Left kidney (tissue), 2 donors: ENCODE results near the gene MYO5A. TPM values are rescaled to one million over a fixed set of nuclear protein-coding genes. Genes with fewer than 3 reads are reported as not detected.
"Not testable (repeated sequence)": the region's sequence is repeated elsewhere in the genome, so short reads cannot be mapped to it uniquely, and the experiment has no call there.

Experiments used
- DNase-seq: peaks from one replicate; pipeline ENCODE4 v3.0.0-alpha.2; 2013
- polyA plus RNA-seq: library from polyadenylated mRNA; unstranded; fragments of 120-200 nt; gene quantifications from one replicate; pipeline ENCODE4 v1.2.1, GENCODE V29; 2013; ENCODE audit not compliant: insufficient read length

MYO5A gene
- polyA plus RNA-seq, 1 donor: 9.2 TPM

DNA sequence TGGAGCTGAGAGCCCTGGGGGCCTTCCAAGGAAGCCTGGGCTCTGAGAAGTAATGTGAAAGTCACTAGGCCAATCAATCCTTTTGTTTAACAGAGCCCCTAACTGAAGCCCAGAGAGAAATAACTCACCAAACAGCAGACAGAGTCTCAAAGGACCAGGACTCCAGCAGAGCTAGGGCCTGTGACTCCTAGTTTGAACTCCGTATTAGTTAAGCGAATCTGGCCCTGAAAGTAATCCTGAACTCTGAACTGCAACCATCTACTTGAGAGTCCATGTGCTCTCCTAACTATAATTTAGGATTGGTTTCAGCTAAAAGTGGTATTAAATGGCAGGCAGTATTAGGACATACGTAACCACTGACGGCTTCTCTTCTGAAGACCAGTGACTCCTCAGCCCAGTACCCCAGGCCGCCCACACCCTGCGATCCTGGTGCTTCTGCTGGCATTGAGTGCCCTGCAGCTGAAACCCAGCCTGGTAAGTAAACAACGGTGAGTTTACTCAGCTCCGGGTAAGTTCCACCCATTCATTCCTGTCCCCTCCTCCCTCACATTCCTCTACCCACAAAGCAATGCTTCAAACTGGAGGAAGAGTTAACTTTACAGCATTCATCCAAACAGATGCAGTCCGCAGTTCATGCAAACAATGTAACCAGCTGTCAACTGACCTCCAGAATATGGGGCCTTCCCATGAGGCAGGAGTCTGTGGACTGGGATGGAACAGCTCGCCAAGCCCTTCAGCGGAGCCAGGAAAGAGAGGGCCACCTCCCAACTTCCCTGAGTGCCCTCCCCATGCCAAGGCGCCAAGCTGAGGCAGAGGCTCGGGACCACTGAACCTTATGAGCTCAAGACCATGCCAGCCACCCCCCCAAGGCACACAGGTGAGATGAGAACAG lies 240.4 kb downstream of the MYO5A start:
- DNase-seq: peak; percentile 52

DNA sequence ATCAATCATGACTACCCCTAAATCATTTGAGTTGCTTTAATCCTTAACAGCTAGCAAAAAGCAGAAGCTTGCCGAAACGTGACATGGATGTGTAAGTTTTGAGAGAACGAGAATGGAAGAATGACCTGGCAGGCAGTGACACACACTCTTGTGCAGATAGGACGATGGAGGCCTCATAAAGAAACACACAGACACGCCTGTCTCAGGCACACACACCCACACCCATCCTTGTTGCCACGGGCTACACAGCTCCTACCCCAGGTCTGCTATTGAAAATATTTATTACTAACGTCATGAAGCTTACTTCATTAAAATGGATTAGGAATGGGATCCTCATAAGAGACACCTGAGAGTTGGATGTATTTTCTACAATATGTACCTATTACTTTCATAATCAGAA lies 241.6 kb downstream of the MYO5A start:
- no peak for DNase-seq

DNA sequence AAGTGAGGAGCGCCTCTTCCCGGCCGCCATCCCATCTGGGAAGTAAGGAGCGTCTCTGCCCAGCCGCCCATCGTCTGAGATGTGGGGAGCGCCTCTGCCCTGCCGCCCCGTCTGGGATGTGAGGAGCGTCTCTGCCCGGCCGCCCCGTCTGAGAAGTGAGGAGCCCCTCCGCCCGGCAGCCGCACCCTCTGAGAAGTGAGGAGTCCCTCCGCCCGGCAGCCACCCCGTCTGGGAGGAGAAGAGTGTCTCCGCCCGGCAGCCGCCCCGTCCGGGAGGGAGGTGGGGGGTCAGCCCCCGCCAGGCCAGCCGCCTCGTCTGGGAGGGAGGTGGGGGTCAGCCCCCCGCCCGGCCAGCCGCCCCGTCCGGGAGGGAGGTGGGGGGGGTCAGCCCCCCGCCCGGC lies 242.7 kb downstream of the MYO5A start:
- not testable (repeated sequence) for DNase-seq

DNA sequence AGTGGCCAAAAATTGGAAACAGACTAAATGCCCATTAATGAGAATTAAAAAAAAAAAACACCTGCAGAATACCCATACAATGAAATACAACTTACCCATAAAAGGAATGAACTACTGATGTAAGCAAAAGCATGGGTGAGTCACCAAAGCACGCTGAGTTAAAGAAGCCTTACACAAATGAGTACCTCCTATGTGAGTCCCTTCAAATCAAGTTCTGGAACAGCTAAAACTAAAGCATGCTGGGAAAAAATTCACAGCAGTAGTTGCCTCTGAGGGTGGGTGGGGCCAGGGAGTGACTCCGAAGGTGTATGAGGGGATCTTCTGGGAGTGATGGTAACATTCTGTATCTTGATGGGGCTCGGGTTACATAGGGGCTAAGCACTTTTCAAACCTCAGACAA lies 244.5 kb downstream of the MYO5A start:
- no peak for DNase-seq

DNA sequence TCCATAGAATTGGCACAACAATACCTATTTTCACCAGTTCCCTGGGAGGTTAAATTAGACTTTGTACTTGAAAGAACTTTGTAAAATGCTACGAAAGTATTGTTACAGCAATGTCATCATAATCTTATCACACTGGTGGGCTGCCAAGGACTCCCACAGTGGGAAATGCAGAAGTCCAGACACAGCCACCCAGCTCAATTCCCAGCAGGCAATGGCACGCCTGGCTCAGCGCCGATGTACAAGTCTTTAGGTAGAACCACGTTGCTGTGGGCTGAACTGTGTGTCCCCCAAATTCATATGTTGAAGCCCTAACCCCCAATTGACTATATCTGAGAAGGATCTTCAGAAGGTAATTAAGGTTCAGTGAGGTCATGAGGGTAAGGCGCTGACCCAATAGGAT lies 245.4 kb downstream of the MYO5A start:
- no peak for DNase-seq

DNA sequence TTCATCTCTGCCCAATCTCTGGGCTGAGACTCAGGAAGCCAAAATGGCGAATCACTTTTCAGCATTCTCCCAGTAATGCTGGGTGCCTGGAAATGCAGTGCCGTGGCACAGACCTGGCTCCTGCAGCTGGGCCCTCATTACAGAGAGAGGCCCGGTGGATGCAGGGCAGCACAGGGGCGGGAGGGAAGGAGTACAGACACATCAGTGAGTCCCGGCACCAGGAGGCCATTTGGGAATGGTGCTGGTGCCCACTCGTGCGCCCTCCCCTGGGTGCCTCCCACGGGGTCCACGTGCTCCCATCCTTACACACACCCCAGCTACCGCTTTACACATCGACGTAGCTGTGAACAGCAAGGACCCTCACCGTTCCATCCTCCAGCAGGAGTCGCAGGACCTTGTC lies 246.3 kb downstream of the MYO5A start:
- DNase-seq: no peak

DNA sequence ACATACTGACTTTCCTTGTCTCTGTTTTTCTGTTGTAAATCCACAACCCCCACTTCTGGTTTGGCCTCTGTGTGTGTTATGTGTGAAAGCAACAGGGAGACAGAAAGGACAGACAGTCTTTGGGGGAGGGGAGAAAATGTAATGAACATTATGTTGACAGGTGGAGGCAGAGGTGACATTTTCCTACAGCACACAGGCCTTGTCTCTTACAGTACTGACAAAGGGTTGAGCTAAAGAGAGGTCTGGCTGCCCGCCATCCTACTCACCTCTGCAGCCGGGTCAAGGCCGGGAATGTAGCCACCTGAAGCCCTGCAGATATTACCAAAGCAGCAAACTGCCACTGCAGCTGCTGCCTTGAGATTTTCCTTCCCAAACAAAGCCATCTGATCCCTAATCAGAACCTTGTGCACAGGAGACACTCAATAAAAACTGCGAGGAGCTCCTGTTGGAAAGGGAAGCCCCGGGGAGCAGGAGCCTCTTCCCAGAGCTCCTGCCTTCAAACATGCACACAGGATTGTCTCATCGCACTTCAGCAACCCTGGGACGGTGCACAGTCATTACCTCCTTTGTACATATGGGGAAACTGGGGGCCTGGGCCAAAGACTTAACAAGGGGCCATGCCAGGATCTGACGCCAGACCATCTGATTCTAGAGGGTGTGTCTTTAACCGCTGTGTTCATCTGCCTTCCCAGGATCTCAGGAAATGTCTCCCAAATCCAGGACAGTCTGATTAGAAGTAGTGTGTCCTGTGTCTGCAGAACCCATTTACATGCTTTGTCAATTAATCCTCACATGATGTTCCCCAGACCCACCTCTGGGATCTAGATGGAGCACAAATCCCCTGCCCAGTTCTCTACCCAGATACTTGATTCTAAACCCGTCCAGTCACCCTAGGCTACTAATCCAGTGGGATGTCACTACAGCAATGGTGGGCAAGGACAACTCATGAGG lies 247.3 kb downstream of the MYO5A start:
- DNase-seq: no peak

DNA sequence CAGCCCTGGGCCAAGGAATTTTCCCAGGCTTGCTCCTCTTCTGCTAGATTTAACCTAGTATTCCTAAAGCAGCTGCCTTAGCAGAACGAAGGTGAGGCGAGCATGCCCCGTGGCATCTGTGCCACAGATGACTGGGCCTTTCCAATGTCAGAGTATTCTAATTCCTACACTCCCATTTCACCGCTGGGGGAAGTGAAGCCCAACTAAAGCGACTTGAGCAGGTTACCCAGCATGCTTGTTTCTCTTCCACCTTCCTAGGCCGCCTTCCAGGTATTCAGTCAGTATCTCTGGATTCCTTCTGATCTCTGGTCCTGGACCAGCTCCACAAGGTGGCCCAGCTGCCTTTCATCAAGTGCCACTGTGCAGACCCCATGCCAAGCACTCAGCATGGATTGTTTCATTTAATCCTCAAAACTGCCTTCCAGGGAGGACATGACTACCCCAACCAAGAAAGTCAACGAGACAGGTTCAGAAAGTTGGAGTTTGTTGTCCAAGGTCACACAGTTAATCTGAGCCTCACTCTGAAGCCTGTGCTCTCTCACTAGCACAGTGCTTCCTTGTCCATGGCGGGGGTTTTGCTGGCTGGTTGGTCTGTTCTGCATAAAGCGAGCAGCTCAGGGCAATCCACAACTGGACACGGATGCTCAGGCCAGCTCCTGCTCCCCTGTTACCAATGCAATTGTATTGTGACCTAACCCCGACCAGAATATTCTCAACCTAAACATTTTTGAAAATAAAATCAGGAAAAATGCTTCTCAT lies 248.2 kb downstream of the MYO5A start:
- DNase-seq: no peak

DNA sequence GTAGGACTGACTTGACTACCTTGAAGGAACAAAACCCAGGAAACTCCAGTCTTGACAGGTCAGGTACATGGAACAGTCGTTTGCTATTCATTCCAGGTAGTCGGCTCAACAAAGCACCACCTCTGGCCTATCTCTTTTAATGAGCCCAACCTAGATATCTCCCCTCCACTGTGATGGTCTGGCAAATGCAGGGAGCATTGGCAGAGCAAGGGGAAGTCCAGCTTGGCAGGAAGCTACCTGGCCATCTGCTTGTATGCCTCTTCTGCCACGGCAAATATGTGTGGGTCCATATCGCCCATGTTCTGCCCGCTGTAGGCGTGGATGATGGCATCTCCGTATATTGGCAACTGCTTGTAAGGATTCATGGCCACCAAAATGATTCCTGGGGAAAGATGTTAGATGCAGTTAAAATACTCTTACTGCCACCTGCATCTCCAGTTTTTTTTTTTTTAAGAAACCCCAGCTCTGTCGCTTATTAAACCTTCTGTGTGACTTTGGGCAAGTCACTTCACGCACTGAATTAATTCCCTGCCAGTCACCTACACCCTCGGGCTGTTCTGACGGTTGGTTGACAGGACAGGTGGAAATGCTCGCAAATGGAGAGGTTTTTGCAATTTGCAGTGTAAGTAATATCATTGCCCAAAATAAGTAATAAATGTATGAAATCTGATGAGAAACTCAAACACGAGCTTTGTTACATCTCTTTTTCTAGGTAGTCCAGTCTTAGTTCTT lies 249.9 kb downstream of the MYO5A start:
- no peak for DNase-seq

DNA sequence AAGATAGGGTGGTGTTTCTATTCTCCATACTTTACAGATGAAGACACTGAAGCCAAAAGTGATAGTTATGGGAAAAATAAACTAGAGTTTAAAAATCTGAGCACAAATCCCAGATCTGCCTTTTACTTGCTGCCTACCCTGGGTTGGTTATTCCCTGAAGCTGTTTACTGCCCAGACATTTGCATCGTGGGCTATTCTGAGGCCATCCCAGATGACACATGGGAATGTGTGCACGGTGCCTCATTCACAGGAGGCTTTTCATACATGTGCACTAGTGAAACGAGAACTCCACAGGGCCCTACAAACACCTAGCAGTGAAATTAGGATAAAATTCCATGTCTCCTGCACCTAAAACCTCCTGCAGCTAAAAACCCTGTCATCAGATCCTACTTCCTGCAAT lies 250.5 kb downstream of the MYO5A start:
- no peak for DNase-seq

DNA sequence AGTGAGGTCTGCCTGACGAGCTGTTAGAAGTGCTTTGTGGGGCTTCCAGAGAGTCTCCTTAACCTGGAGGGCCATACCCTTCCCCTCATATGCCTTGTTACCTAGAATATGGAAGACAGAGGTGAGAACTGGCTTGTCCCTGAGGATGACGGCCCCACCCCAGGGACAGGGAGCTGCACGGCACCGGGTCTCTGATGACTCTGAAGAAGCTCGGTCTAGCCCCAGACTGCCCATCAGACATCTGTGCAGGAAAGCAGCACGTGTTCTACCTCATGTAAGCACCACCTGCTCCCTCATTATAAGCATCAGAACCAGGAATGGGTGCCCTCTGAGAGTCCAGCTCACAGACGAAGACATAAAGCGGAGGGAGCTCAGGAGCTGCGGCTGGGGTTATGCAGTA lies 251.1 kb downstream of the MYO5A start:
- no peak for DNase-seq

DNA sequence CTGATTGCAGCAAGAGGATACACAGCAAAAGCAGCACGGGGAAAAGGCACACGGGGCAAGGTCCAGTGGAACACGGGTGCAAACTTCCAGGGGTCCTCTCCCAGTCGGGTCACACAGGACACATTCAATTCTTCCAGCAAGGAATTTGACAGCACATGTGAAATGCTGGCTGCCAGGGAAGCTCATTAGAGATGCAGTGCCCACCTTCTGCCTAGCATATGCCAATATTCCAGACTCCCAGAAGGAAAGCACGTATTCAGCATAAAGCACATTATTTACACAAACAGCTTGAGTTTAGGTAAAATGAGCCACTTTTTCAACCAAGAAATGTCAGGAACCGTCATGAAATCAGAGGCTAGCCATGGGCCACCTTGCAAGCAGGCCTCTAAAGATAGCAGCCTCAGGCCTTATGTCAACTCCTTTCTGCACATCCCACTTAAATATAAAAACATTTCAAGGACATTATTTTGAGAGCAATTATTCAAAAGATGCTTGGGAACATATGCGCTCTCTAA lies 252.4 kb downstream of the MYO5A start:
- DNase-seq: no peak

DNA sequence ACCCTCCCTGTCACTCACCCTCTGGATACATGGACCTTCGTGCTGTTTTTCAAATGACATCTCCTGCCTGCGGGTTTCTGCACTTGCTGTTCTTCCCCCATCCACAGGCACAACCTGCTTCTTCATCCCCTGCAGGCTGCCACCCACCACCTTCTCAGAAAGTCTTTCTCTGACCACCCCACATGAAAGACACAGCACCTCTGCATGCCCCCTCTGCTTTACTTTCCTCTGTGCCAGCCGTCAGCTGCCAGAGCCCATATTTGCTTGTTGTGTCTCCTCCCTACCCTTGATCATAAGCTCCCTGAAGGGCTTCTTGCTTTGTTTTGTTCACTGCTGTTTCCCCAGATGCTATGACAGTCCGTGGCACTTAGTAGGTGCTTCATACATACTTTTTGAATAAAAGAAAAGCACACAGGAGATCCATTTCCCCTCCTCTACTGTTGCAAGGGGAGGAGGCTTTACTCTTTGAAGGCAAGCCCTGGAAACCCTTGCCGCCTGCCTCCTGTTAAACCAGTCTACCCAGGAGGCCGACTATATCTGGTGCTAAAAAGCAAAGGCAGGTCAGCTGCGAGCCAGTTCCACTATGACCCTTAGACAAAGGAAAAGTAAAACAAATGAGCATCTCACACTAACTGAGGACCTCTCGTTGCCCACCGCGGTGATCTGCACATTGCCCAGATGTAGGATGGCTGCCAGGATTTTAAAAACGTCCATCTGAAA lies 265.0 kb downstream of the MYO5A start:
- no peak for DNase-seq

DNA sequence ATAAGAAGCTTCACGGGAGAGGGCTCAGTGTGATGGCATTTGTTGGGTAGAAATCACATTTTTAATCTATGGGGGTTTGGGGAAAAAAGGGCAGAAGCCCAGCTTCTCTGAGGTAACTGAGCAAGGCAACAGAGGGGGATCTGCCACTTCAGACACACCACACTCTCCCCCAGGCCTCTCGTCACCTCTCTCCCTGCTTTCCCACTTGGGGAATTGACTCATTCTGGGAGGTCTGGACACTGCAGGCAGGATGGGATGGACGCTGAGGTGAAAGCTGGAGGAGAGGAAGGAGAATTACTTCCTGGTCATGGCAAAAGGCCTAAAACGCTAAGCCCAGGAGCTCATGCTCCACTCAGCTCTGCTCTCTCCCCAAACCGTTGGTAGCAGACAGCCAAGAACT lies 266.3 kb downstream of the MYO5A start:
- no peak for DNase-seq

DNA sequence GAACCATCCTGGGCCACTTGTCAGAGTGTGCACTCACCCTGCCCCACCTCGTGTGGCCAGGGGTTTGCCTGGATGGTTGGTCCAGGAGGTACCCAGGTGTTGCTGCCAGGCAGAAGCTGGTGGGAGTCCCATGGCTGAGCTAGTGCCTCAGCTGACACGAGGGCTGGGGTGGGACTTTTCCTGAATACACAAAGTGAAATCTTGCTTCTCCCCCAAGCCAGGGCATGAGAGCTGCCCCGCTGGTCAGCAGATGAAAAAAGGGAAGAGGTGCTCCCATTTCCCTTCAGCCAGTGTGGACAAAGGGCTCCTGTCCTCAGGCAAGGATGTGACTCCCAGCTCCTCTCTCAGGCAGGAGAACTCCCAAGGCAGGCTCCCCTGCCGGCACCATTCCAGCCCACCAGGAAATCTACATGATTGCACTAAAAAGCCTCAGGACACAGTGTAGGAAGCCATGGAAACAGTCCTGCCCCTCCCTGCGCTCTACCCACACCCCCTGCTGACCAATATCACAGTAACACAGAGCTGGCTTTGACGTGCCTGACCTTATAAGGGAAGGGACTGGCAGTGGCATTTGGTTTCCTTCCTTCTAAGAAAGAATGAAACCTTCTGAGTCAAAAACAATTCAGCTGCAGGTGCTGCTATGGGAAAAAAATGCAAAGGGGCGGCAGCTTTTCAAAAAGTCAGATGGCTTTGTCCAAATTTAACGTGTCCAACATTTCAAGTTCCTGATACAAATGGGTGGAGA lies 267.0 kb downstream of the MYO5A start:
- peak; percentile 73 for DNase-seq

DNA sequence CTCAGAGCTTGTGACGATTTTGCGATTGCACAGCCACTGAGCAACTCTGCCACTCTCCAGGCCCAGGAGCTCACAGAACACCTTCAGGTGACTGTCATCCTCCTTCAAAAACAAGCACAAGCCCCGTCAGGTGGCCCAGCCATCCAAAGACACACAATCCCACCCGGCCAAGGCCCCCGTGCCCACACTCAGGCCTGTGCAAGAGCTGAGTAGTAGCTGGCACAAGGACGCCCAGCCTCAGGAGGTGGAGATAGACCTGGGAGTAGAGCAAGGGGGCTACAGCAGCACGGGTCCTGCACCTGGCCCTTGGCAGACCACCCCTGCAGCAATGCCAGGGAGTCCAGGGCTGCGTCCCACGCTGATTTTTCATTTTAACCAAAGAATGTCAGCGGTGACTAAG lies 267.7 kb downstream of the MYO5A start:
- no peak for DNase-seq

DNA sequence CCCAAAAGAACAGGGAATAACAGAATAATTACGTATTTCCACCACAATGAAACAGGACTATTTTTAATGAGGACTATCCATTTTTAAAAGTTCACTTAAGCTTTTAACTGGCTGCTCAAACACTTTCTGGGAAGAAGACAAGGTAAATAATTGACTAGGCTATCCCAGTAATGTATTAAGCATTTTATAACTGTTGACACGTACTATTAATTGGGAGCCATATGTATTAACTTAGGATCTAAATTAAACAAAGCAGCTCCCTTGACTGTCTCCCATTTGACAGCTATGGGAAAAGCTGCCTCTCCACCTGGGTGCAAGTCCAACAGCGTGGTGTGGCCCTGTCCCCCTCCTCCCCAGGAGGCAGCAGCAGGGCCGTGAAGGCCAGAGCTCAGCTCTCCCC lies 269.2 kb downstream of the MYO5A start:
- DNase-seq: no peak

DNA sequence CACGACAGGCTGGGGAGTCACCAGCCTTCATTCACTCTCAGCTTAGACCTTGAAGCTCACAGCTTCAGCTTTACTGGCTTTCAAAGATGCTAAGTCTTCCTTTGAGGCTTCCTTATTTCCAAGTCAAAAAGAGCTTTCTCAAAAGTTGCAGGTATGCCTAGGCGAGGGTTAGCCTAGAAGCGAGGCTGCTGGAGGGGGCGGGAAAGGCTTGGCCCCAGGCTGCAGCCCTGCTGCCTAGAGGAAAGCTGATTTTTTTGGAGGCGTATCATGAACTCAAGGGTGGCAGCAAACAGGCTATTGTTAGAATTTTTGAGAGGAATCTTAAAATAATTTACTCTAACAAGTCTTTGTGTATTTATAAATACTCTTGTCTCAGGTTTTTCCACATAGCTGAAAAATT lies 270.2 kb downstream of the MYO5A start:
- DNase-seq: no peak

DNA sequence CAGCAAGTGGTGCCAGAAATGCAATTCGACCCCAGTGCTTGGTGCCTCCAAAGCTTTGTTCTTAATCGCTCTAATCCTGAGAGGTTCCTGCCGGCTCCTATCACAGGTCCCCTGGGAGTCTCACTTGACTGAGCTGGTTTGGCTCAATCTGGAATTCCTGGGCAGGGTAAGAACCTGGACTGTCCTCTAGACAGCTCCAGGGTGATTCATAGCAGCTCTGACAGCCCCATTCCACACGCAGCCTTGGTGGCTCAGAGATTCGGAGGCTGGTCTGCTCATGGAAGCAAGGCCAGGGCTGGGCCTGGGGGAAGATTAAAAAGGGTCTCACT lies 271.0 kb downstream of the MYO5A start:
- DNase-seq: no peak
